ENCODE results near the gene LAMA5.

The LAMA5 gene

DNA sequence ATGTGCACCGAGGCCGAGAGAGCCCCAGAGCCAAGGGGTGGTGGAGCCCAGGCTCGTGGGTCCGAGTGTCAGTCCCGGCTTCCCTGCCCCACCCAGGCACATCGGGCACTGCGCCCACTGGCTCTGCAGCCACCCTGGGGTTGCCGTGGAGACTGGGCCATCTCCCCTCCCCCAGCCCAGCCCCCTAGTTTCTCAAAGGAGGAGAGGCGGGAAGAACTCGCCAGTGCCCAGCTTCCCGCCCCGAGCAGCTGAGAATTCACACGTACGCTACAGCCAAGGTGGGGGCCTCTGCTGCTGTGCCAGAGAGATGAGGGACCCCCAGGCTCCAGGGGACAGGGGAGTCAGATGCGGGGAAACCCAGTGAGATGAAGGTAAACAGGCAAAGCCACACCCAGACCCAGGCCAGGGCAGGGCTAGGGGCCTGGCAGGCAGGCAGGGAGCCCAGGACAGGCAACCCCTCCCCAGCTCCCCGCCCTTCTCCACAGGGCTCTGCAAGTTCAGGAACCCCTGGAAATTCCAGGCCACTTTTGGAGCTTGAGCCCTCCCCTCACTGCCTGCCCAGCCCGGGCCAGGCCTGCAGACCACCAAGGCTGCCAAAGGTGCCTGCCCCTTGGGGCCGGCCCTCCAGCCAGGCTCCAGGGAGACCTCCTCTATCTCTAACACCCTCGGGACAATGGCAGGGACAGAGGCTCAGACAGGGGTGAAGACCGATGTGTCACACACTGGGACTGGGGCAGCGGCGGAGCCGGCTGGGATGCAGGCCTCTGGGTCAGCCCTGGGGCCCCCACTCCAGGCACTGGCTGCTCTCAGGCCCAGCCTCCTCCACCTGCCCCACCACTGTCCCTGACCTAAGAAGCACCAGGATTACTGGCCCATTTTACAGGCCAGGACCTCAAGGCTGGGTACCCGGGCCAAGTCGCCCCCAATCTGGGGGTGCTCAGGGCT, 6.0 kb downstream of the LAMA5 start:
- DNase-seq (ENCODE audit: low spot score in 2 of 2) (no peak), ATAC-seq (no peak)
- H3K27ac Mint-ChIP-seq, result no peak overlapping the region
- H3K9me3 Mint-ChIP-seq, result no peaks in the 10 kb centered on the region
- H3K4me1 Mint-ChIP-seq, result peaks cover 7% of the 10 kb centered on the region
- H3K36me3 Mint-ChIP-seq, result no peaks in the 10 kb centered on the region
- no peak overlapping the region for H3K4me3 Mint-ChIP-seq

DNA sequence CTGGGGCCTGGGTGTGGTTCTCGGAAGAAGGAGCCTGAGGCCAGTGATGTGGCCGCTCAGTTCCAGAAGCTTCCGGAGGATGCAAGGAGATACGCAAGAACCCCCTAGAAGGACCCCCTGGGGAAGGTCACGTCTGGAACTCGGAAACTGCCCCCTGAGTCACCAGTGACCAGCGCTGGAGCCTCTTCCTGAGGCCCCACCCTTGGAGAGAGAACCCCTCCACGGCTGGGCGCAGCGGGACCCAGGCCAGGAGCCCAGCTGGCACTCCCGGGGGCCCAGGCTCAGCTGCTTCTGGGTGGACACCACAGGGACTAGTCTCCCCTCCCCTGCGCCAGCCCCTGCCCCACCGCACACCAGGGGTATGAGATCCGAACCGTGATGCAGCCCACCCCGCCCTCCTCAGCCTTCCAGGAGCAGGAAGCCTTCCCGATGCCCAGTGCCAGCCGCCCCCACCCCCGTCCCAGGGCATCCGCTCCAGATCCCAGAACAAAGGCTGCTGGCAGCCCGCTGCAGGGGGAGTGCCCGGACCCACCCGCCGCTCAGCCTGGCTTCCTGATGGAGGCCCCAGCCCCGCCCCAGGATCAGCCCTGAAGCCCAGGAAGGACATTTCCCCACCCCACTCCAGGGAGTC, 7.5 kb downstream of the LAMA5 start:
- no peaks in the 10 kb centered on the region for H3K9me3 Mint-ChIP-seq
- ATAC-seq, result no peak
- no peak overlapping the region for H3K27ac Mint-ChIP-seq
- no peak for DNase-seq (ENCODE audit: low spot score in 2 of 2)
- H3K36me3 Mint-ChIP-seq, result no peaks in the 10 kb centered on the region
- H3K4me3 Mint-ChIP-seq, result no peak overlapping the region
- H3K4me1 Mint-ChIP-seq, result no peaks in the 10 kb centered on the region

DNA sequence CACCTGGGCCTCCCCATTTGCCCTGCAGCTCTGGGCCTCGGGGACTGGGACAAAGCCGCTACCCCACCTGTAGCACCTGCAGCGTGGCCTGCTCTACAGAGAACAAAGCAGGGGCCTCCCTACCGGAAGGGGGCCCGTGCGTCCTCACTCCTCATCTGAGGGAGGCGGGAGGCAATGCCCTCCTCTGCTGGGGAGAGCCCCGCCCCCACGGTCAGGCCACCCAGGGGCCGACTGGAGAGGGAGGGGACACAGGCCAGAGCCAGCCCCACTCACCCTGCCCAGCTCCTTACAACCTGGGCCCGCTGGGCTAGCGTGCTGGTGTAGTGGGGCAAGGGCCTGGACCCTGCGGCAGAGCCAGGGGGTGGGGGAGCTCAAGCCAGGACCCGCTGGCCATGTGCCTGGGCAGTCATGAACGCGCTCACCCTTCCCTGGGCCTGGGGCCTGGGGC, 8.0 kb downstream of the LAMA5 start:
- Mint-ChIP-seq H3K4me3 (no peak overlapping the region), H3K9me3 (no peaks in the 10 kb centered on the region), H3K36me3 (no peaks in the 10 kb centered on the region), H3K4me1 (no peaks in the 10 kb centered on the region), H3K27ac (no peak overlapping the region)
- DNase-seq (ENCODE audit: low spot score in 2 of 2) (no peak), ATAC-seq (no peak)

DNA sequence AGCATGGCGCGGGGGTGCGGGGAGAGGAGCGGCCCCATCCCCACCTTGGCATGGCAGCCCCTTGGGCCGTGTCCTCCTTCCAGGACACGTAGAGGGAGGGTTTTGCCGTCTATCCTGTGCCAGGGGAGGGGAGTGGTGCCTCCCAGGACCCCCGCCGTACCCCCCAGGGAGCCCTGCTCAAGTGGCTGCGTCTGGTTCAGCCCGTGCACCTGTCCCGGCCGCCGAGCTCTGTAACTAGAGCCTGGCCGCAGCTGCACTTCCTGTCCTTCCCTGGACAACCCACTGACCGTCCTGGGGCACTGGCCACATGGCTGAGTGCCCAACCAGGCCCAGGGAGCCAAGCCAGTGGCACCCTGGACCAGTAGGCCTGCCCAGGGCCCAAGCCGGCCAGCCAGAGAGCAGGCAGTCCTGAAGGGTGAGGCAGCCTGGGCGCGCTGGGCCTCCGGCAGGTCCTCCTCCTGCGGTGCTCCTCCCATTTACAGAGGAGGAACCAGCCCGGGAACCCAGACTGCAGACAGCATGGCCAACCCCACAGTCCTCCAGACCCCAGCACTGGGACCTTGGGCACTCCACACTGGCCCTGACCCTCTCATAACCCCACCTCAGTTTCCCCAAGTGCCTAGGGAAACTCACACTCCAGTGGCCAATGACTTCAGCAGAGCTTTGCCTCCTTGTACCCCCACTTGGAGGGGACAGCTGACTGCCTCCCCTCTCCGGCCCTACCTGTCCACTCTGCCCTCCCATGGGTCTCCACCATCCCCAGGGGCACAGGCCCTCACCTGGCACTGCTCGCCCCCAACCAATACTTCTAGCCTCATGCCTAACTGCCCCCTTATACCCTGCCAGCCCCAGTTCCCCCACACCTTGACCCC, 8.7 kb downstream of the LAMA5 start:
- DNase-seq (ENCODE audit: low spot score in 2 of 2), result no peak
- Mint-ChIP-seq H3K4me1 (no peaks in the 10 kb centered on the region), H3K9me3 (no peaks in the 10 kb centered on the region), H3K4me3 (no peak overlapping the region), H3K36me3 (no peaks in the 10 kb centered on the region), H3K27ac (no peak overlapping the region)
- no peak for ATAC-seq

DNA sequence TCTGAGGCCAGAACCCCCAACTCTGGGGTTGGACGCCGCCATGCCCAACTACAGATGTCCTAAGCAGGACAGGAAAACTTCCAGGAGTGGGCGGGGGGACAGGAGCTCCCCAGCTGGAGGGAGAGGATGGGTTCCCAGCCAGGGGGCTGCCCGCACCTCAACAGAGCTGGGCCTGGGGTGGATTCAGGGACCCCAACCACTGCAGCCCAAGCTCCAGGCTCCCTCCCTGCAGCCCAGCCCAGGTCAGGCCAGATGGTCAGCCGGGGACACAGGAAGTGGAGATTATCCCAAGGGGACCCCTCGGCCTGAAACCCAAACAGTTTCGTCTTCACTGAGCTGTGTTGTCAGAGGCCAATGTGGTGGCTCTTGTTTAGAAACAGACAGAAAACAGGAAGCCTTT, 9.4 kb downstream of the LAMA5 start:
- ATAC-seq, result no peak
- Mint-ChIP-seq H3K27ac (no peak overlapping the region), H3K4me1 (no peaks in the 10 kb centered on the region), H3K4me3 (no peak overlapping the region), H3K36me3 (no peaks in the 10 kb centered on the region), H3K9me3 (no peaks in the 10 kb centered on the region)
- DNase-seq (ENCODE audit: low spot score in 2 of 2), result no peak

DNA sequence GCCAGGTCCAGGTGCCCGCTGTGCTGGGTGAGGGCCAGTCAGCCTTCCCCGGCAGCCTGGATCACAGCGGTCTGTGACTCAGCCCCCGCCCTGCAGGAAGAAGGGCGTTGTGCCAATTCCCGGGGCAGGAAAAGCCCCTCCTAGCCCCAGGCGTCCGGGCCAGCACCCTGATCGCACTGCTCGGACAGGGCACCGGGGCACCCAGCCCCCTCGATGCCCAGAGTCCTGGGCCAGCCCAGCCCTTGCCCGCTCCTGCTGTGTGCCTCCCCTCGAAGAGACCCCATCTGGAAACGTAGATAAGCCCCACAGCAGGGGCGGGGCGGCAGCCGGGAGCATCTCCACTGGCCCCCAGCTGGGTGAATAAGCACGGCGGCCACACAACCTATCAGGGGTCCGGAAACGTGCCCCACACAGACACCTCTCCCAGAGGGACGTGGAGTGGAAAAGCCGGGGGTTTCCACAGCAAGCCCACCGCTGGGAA, 9.9 kb downstream of the LAMA5 start:
- Mint-ChIP-seq H3K27ac (no peak overlapping the region), H3K36me3 (no peaks in the 10 kb centered on the region), H3K9me3 (no peaks in the 10 kb centered on the region), H3K4me1 (no peaks in the 10 kb centered on the region), H3K4me3 (no peak overlapping the region)
- ATAC-seq, result no peak
- no peak for DNase-seq (ENCODE audit: low spot score in 2 of 2)

DNA sequence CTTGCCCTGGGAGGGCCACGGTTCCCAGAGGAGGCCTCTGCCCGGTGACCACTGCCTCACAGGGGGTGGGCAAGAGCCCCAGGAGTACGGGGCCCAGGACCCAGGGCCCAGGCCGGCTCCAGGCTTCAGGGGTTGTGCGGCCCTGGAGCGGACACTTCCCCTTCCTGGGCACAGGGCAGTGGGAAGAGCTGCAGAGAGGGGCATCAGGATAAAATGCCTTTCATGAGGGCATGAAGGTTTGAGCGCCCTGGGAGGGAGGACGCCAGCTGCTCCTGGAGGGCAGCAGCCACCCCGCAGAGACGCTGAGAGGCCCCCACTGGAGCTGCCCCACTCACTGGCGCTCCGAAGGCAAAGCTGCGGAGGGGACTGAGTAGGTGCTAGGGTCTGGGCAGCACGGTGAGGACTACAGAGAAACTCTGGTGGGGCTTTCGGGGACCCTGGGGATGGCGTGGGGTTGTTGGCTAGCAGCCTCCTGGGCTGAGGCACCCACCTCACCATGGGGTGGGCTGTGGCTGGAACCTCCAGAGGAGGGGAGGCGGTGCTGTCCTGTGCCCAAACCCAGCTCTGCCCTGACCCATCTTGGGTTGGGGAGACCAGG, 10.4 kb downstream of the LAMA5 start:
- Mint-ChIP-seq H3K27ac (no peak overlapping the region), H3K36me3 (no peaks in the 10 kb centered on the region), H3K4me1 (no peaks in the 10 kb centered on the region), H3K9me3 (no peaks in the 10 kb centered on the region), H3K4me3 (no peak overlapping the region)
- ATAC-seq, result no peak
- no peak for DNase-seq (ENCODE audit: low spot score in 2 of 2)

DNA sequence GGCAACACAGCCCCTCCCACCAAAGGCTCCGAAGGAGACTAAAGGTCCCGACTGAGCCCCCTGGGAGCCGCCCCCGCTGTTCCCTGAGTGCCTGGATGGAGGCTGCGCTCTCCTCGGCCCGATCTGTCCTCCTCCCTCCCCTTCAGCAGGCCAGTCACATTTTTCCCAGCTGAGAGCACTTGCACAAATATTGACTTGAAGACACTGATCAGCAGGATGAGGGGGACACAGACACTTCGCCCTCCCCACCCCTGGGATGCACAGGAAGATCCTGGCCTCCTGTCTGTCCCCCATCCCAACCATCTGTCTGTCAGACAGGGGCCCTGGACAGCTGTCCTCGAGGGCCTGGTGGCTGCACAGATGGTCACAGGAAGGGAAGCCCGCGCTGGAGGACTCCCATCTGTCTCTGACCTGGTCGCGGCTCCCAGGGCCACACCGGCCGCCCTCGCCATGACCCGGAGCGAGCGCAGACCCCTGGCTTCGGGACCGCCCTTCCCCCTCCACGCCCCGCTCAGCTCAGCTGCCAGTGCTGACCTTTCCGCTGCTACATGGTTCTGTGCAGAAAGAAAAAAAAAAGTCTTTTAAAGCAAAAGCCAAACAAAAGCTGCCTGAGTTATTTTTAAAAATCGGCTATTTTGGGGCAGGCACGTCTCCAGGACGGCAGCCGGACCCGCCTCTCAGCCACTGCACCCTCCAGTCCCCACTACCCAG, 11.1 kb downstream of the LAMA5 start:
- ATAC-seq (no peak), DNase-seq (ENCODE audit: low spot score in 2 of 2) (no peak)
- H3K9me3 Mint-ChIP-seq, result no peaks in the 10 kb centered on the region
- H3K36me3 Mint-ChIP-seq, result no peaks in the 10 kb centered on the region
- H3K4me3 Mint-ChIP-seq, result no peak overlapping the region
- no peaks in the 10 kb centered on the region for H3K4me1 Mint-ChIP-seq
- no peak overlapping the region for H3K27ac Mint-ChIP-seq

DNA sequence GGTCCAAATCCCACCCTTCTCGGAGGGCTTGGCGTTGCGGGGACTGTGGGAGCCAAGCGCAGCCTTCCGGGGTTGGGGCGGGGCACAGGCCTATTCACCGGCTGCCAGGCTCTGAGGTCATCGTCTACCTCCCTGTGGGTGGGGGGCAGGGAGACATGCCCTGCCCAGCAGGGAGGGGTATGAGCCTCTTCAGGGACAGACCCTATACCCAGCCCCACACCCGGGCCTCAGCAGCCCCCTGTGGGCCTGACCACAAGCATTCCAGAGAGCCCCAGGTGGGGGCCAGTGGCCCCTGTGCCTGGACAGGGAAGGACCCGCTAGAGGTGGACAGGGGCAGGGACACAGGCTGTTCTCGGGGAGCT, 11.6 kb downstream of the LAMA5 start:
- DNase-seq (ENCODE audit: low spot score in 2 of 2) (no peak), ATAC-seq (no peak)
- no peak overlapping the region for H3K27ac Mint-ChIP-seq
- no peaks in the 10 kb centered on the region for H3K4me1 Mint-ChIP-seq
- no peak overlapping the region for H3K4me3 Mint-ChIP-seq
- H3K36me3 Mint-ChIP-seq, result no peaks in the 10 kb centered on the region
- H3K9me3 Mint-ChIP-seq, result no peaks in the 10 kb centered on the region

DNA sequence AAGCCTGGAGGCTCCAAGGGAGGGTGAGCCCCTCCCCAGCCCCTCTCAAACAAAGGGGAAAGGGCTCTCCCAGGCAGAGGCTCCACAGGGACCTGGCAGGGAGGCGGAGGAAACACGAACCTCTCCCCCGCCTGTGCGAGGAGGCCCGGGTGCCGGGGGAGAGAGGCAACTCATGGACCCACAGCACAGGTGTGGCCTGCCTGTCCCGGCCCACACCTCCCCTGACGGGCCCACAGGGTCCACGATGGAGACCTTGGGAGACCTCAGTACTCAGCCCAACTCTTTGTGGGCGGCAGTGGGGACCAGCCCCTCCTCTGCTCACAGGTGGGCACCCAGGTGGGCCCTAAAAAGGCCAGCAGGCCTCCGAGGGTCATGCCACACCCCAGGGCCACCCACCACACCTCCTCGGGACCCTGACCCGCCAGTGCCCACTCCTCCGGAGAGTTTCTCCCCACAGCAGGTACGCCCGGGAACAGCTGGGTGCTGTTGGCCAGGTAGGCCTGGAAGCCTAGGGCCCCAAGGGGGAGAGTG, 12.2 kb downstream of the LAMA5 start:
- H3K27ac Mint-ChIP-seq, result no peak overlapping the region

DNA sequence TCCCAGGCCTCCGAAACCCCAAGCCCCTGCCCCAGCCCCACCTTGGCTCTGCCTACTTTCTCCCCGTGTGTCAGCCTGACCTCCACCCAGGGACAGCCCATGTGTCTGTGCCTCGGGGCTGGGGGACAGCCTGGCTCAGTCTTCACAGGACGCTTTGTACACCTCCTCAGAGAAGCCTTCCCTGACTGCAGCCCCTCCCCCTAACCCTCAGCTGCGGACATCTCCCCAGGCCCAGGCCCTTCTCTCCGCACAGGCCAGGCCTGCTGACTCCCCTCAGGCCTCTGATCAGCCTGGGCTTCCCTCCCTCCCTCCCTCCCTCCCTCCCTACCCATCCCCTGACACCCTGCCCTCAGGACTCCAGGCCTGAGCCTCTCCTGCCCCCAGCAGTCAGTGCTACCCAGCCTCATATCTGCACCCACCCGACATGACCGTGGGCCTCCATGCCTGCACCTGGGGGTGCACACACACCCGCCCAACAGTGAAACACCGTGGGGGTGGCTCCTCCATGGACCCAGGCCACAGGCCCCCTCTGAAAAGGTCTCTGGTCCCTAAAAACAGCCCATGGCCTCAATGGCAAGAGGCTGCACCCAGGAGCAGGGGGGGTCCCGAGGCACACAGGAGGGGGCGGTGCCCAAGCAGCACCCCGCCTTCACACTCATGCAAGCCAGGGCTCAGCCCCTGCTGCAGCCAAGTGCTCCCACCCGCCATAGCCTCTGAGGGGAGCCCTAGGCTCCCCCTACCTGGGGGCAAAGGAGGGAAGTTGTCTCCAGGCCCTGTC, 12.9 kb downstream of the LAMA5 start:
- no peak for DNase-seq (ENCODE audit: low spot score in 2 of 2)
- Mint-ChIP-seq H3K27ac (no peak overlapping the region), H3K9me3 (no peaks in the 10 kb centered on the region), H3K4me1 (no peaks in the 10 kb centered on the region), H3K4me3 (no peak overlapping the region), H3K36me3 (no peaks in the 10 kb centered on the region)
- ATAC-seq, result no peak

More for the DNA sequence above, 12.2 kb downstream of the LAMA5 start:
- H3K4me1 Mint-ChIP-seq, result no peaks in the 10 kb centered on the region
- ATAC-seq (no peak), DNase-seq (ENCODE audit: low spot score in 2 of 2) (no peak)
- no peaks in the 10 kb centered on the region for H3K36me3 Mint-ChIP-seq
- no peaks in the 10 kb centered on the region for H3K9me3 Mint-ChIP-seq
- no peak overlapping the region for H3K4me3 Mint-ChIP-seq

DNA sequence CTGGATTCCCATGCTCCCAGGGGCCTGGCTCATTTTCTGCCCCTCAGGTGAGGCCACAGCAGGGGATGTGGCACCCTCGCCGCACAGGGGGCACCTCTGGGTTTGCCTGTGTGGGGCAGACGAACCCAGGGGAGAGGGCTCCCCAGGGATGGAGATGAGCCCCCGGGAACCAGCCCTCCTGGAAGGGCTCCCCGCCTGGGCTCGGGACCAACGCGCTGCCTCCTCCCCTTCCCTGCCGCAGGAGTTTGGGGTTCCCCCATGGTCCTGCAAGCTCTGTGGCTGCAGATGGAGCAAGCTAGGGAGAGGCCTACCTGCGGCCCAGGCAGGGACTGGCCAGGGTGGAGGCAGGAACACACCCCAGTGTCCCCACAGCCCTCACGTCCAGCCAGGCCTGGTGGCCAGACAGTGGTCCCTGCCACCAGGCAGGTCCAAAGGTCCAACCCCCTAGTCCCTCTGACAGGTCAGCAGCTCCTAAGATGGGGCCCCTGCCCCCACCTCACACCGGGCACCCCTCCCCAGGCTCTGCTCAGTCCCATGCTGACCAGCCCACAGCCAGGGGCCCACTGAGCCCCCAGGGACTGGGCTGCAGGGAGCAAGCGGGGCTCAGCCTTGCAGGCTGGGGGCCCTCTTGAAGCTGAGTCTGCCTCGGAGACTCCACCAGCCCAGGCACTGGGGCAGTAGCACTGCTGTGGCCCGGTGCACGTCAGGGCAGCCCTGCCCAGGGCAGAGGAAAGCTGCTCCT, 13.7 kb downstream of the LAMA5 start:
- Mint-ChIP-seq H3K27ac (no peak overlapping the region), H3K4me1 (no peaks in the 10 kb centered on the region), H3K36me3 (no peaks in the 10 kb centered on the region), H3K9me3 (peaks cover 3% of the 10 kb centered on the region), H3K4me3 (no peak overlapping the region)
- no peak for DNase-seq (ENCODE audit: low spot score in 2 of 2)
- no peak for ATAC-seq

Data from stimulated activated effector memory CD8-positive, alpha-beta T cell treated with anti-CD3 and anti-CD28 coated beads, Interleukin-12 subunit alpha, Interleukin-12 subunit beta, amount 100 ng/mL, for 72 hours (primary cell).